Measurements from ENCODE around the gene MTG1. TPM values are rescaled to one million over a fixed set of nuclear protein-coding genes. Genes with fewer than 3 reads are reported as not detected.

Gene MTG1
- total and polyA plus RNA-seq, 10 of the 15 experiments (the other 5 are each of a cell fraction or from before 2014, with no cell fraction given): 6.2 to 104 (median 62.5) TPM

GRCh38 chr10:133378251-133379096 is 15.5 kb upstream of the MTG1 start (continued):
- 0 out of 2 replicates have a peak, but pooled peaks have one; percentile 24 for TF ChIP-seq ZNF687 (IDR thresholded peaks at IDR 0.05)
- TF ChIP-seq CREB1 (IDR thresholded peaks at IDR 0.05; ENCODE audit: low read depth): no peak
- TF ChIP-seq RELB (IDR thresholded peaks at IDR 0.05; ENCODE audit: low read depth): peak; percentile 41; the same call in 1 of the 2 replicates
- TF ChIP-seq ATF7 (IDR thresholded peaks at IDR 0.05; ENCODE audit: low read depth): no peak
- no peak for TF ChIP-seq FOXK2 (IDR thresholded peaks at IDR 0.05)
- TF ChIP-seq, protein P1, sequence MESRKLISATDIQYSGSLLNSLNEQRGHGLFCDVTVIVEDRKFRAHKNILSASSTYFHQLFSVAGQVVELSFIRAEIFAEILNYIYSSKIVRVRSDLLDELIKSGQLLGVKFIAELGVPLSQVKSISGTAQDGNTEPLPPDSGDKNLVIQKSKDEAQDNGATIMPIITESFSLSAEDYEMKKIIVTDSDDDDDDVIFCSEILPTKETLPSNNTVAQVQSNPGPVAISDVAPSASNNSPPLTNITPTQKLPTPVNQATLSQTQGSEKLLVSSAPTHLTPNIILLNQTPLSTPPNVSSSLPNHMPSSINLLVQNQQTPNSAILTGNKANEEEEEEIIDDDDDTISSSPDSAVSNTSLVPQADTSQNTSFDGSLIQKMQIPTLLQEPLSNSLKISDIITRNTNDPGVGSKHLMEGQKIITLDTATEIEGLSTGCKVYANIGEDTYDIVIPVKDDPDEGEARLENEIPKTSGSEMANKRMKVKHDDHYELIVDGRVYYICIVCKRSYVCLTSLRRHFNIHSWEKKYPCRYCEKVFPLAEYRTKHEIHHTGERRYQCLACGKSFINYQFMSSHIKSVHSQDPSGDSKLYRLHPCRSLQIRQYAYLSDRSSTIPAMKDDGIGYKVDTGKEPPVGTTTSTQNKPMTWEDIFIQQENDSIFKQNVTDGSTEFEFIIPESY (IDR thresholded peaks at IDR 0.05): no peak
- TF ChIP-seq NR2C2 (IDR thresholded peaks at IDR 0.05; ENCODE audit: borderline replicate concordance, control insufficient read depth, insufficient read length, low read depth): no peak
- 0 out of 2 replicates have a peak, but pooled peaks have one; percentile 11 for TF ChIP-seq PKNOX1 (IDR thresholded peaks at IDR 0.05)
- no peak; the same call in 1 of the 2 replicates for TF ChIP-seq POLR2AphosphoS2 (IDR thresholded peaks at IDR 0.05; ENCODE audit: low read depth, low read length)
- peak; percentile 35 for TF ChIP-seq MEF2B (IDR thresholded peaks at IDR 0.05; ENCODE audit: partially characterized antibody, poor library complexity, severe bottlenecking)
- no peak for TF ChIP-seq RBBP5 (conservative IDR thresholded peaks at IDR 0.05)
- no peak for TF ChIP-seq ATF2 (IDR thresholded peaks at IDR 0.05; ENCODE audit: low read length)
- TF ChIP-seq IKZF1 (conservative IDR thresholded peaks at IDR 0.05): peak; percentile 81
- TF ChIP-seq RFX5 (IDR thresholded peaks at IDR 0.05; ENCODE audit: low read depth, low read length): no peak
- TF ChIP-seq ZNF274 (IDR thresholded peaks at IDR 0.05; ENCODE audit: insufficient read depth, insufficient read length): no peak
- peak; percentile 27; the same call in 1 of the 2 replicates for TF ChIP-seq MXI1 (IDR thresholded peaks at IDR 0.05; ENCODE audit: low read depth, low read length)
- TF ChIP-seq E2F4 (IDR thresholded peaks at IDR 0.05; ENCODE audit: low read depth, low read length): no peak
